ENCODE measurements around the gene NDUFAF3.

The NDUFAF3 gene

GRCh38 chr3:49019941-49020329, 2.0 kb upstream of the NDUFAF3 start:
- peak overlapping the region; percentile 77 for H3K4me3 ChIP-seq (replicated peaks; ENCODE audit: low read depth, low read length)
- no peak for DNase-seq (ENCODE audit: extremely low read depth, low read depth)
- no peak for TF ChIP-seq CTCF (IDR thresholded peaks at IDR 0.05; ENCODE audit: low read depth, low read length, missing control alignments)

- H3K4me3 ChIP-seq (replicated peaks; ENCODE audit: low read depth, low read length), result peak overlapping the region; percentile 77
- no peak for TF ChIP-seq CTCF (IDR thresholded peaks at IDR 0.05; ENCODE audit: low read depth, low read length, missing control alignments)
- no peak for DNase-seq (ENCODE audit: extremely low read depth, low read depth)
Observed at GRCh38 chr3:49020330-49021212, 1.4 kb upstream of the NDUFAF3 start.

- peak; percentile 91 for DNase-seq (ENCODE audit: extremely low read depth, low read depth)
- no peak for TF ChIP-seq CTCF (IDR thresholded peaks at IDR 0.05; ENCODE audit: low read depth, low read length, missing control alignments)
- H3K4me3 ChIP-seq (replicated peaks; ENCODE audit: low read depth, low read length), result peak overlapping the region; percentile 77
Observed at GRCh38 chr3:49021213-49021812, 608 bp upstream of the NDUFAF3 start.

- no peak for DNase-seq (ENCODE audit: extremely low read depth, low read depth)
- no peak for TF ChIP-seq CTCF (IDR thresholded peaks at IDR 0.05; ENCODE audit: low read depth, low read length, missing control alignments)
- peak overlapping the region; percentile 77 for H3K4me3 ChIP-seq (replicated peaks; ENCODE audit: low read depth, low read length)
Observed at GRCh38 chr3:49022688-49023171, 809 bp downstream of the NDUFAF3 start.

- no peak overlapping the region for H3K4me3 ChIP-seq (replicated peaks; ENCODE audit: low read depth, low read length)
- no peak for DNase-seq (ENCODE audit: extremely low read depth, low read depth)
- TF ChIP-seq CTCF (IDR thresholded peaks at IDR 0.05; ENCODE audit: low read depth, low read length, missing control alignments), result no peak
Observed at GRCh38 chr3:49023775-49024174, 1.9 kb downstream of the NDUFAF3 start.

- no peak for DNase-seq (ENCODE audit: extremely low read depth, low read depth)
- H3K4me3 ChIP-seq (replicated peaks; ENCODE audit: low read depth, low read length), result no peak overlapping the region
- no peak for TF ChIP-seq CTCF (IDR thresholded peaks at IDR 0.05; ENCODE audit: low read depth, low read length, missing control alignments)
Observed at GRCh38 chr3:49024449-49024848, 2.5 kb downstream of the NDUFAF3 start.

All from HFF-Myc (cell line).